Osteoblast (primary cell): Measurements from ENCODE around the gene CD7. TPM values are rescaled to one million over a fixed set of nuclear protein-coding genes. Genes with fewer than 3 reads are reported as not detected.

Source experiments
- DNase-seq: peaks from one replicate; pipeline ENCODE4 v3.0.0; 2011; ENCODE audit warnings: low spot score, mixed read lengths; ENCODE audit not compliant: insufficient read length; ENCODE audit errors: missing footprints
- H2AFZ ChIP-seq: 2 replicates; pipeline ENCODE4 v1.6.0; 2011; ENCODE audit warnings: mild to moderate bottlenecking, low read length
- H3K27ac ChIP-seq: 2 replicates; pipeline ENCODE4 v1.5.1; 2011; ENCODE audit warnings: mild to moderate bottlenecking, low read depth, low read length, moderate library complexity
- H3K27me3 ChIP-seq: 2 replicates; pipeline ENCODE4 v1.6.0; 2012; ENCODE audit warnings: mild to moderate bottlenecking, control low read depth, inconsistent platforms, low read length, moderate library complexity; ENCODE audit not compliant: insufficient read depth
- H3K36me3 ChIP-seq: 2 replicates; pipeline ENCODE4 v1.5.1; 2011; ENCODE audit warnings: mild to moderate bottlenecking, low read length, control low read depth, moderate library complexity; ENCODE audit not compliant: insufficient read depth
- H3K4me1 ChIP-seq: 2 replicates; pipeline ENCODE4 v1.5.1; 2011; ENCODE audit warnings: mild to moderate bottlenecking, low read length, control low read depth, moderate library complexity; ENCODE audit not compliant: insufficient read depth
- H3K4me2 ChIP-seq: 2 replicates; pipeline ENCODE4 v1.6.0; 2011; ENCODE audit warnings: mild to moderate bottlenecking, low read length; ENCODE audit not compliant: insufficient read depth
- H3K4me3 ChIP-seq: fragments of 200-600 bp; sonication (generic); 3 replicates; pipeline ENCODE4 v1.5.1; 2012; ENCODE audit warnings: mild to moderate bottlenecking, low read length, inconsistent platforms; ENCODE audit not compliant: insufficient read depth
- H3K79me2 ChIP-seq: 2 replicates; pipeline ENCODE4 v1.6.0; 2012; ENCODE audit warnings: mild to moderate bottlenecking, low read length, control low read depth, inconsistent platforms; ENCODE audit not compliant: insufficient read depth
- H3K9me3 ChIP-seq: 2 replicates; pipeline ENCODE4 v1.5.1; 2011; ENCODE audit warnings: low read depth, low read length, control low read depth
- H4K20me1 ChIP-seq: 2 replicates; pipeline ENCODE4 v1.6.0; 2012; ENCODE audit warnings: mild to moderate bottlenecking, low read length, control low read depth; ENCODE audit not compliant: insufficient read depth
- CTCF ChIP-seq: IDR thresholded peaks from 2 replicates; pipeline ENCODE4 v1.5.1; 2011; ENCODE audit warnings: mild to moderate bottlenecking, low read depth, low read length, moderate library complexity; ENCODE audit errors: extremely low read depth
- total RNA-seq: library from RNA; depleted of rRNA; stranded (reverse); fragments of >200 nt; gene quantifications from 2 replicates; pipeline ENCODE4 v1.2.3, GENCODE V29; 2012

The CD7 gene
- total RNA-seq, 1 donor = not detected

- Histone ChIP-seq H3K36me3 (peaks cover 52% of the 10 kb centered on the region), H3K79me2 (peaks cover 86% of the 10 kb centered on the region), H3K4me3 (no peak overlapping the region), H3K4me2 (no peak overlapping the region), H4K20me1 (peaks cover 80% of the 10 kb centered on the region), H2AFZ (no peak overlapping the region), H3K27me3 (no peaks in the 10 kb centered on the region), H3K27ac (peak overlapping the region; percentile 39), H3K9me3 (no peaks in the 10 kb centered on the region), H3K4me1 (peaks cover 36% of the 10 kb centered on the region)
- DNase-seq = no peak
- TF ChIP-seq CTCF = no peak
These were observed 48.1 kb downstream of the CD7 start for GRCh38 chr17:82269138-82269881.

GRCh38 chr17:82267575-82268379 lies 49.6 kb downstream of the CD7 start:
- Histone ChIP-seq H3K4me3 (peak overlapping the region; percentile 44), H3K27me3 (no peaks in the 10 kb centered on the region), H3K27ac (peak overlapping the region; percentile 91), H3K9me3 (no peaks in the 10 kb centered on the region), H3K4me2 (peak overlapping the region; percentile 80), H3K36me3 (peaks cover 67% of the 10 kb centered on the region), H3K4me1 (peaks cover 30% of the 10 kb centered on the region), H3K79me2 (peaks cover 97% of the 10 kb centered on the region), H2AFZ (no peak overlapping the region), H4K20me1 (peaks cover 94% of the 10 kb centered on the region)
- no peak for TF ChIP-seq CTCF
- DNase-seq = peak; percentile 99

- Histone ChIP-seq H3K4me1 (peaks cover 24% of the 10 kb centered on the region), H3K4me2 (no peak overlapping the region), H4K20me1 (peaks cover 94% of the 10 kb centered on the region), H3K9me3 (no peaks in the 10 kb centered on the region), H3K27ac (peak overlapping the region; percentile 60), H3K4me3 (no peak overlapping the region), H3K36me3 (peaks cover 74% of the 10 kb centered on the region), H3K27me3 (no peaks in the 10 kb centered on the region), H2AFZ (no peak overlapping the region), H3K79me2 (peaks cover 97% of the 10 kb centered on the region)
- peak; percentile 74 for DNase-seq
- no peak for TF ChIP-seq CTCF
These were observed 51.3 kb downstream of the CD7 start for GRCh38 chr17:82266142-82266541.

Other genes starting within 250 kb of the CD7 start
- 120 and 142 TPM in 2 replicates for gene FASN, start 219.4 kb downstream of the CD7 start, total RNA-seq
- gene CCDC57, start 104.8 kb downstream of the CD7 start, total RNA-seq = 21.0 and 25.9 TPM in 2 replicates
- 129 and 222 TPM in 2 replicates for gene SLC16A3, start 88.6 kb downstream of the CD7 start, total RNA-seq
- gene CSNK1D, start 43.9 kb downstream of the CD7 start, total RNA-seq = 45.4 and 50.3 TPM in 2 replicates
- gene SECTM1, start 16.2 kb upstream of the CD7 start, total RNA-seq = 5.8 and 11.5 TPM in 2 replicates
- under 0.01 and 0.29 TPM in 2 replicates for gene TEX19, start 41.6 kb upstream of the CD7 start, total RNA-seq
- gene UTS2R, start 54.2 kb upstream of the CD7 start, total RNA-seq = not detected in 2 replicates
- gene HEXD, start 100.7 kb upstream of the CD7 start, total RNA-seq = 13.0 and 20.3 TPM in 2 replicates
- 25.3 and 27.4 TPM in 2 replicates for gene OGFOD3, start 101.0 kb upstream of the CD7 start, total RNA-seq
- gene CYBC1, start 133.1 kb upstream of the CD7 start, total RNA-seq = 72.4 and 75.1 TPM in 2 replicates
- 34.4 and 36.8 TPM in 2 replicates for gene NARF, start 141.1 kb upstream of the CD7 start, total RNA-seq
- gene FOXK2, start 202.1 kb upstream of the CD7 start, total RNA-seq = 26.8 and 29.3 TPM in 2 replicates